ENCODE measurements around the gene NEURL1B.

NEURL1B gene

GRCh38 chr5:172697123-172698121, 56.4 kb downstream of the NEURL1B start:
- Histone ChIP-seq H4K12ac (ENCODE audit: low read depth, low read length) (peak overlapping the region; percentile 34), H3K27me3 (ENCODE audit: insufficient read depth, low read length) (no peaks in the 10 kb centered on the region), H3K9ac (ENCODE audit: low read length) (no peak overlapping the region), H2BK12ac (ENCODE audit: low read length) (no peak overlapping the region), H2AFZ (ENCODE audit: insufficient read depth, low read length, poor library complexity) (peak overlapping the region; percentile 73), H2BK5ac (ENCODE audit: low read depth, low read length, poor library complexity) (no peak overlapping the region), H2AK5ac (ENCODE audit: low read length) (no peak overlapping the region), H2BK120ac (ENCODE audit: insufficient read depth, low read length, poor library complexity) (no peak overlapping the region), H3K27ac (ENCODE audit: low read depth, low read length) (no peak overlapping the region), H3K79me2 (ENCODE audit: control insufficient read depth, insufficient read depth, low read length, poor library complexity) (peaks cover 2% of the 10 kb centered on the region), H3K4me2 (ENCODE audit: low read length) (peak overlapping the region; percentile 24), H3K4me1 (ENCODE audit: control insufficient read depth in 1 of 2, insufficient read depth in 2 of 2, low read length in 2 of 2) (peaks cover 7 to 11% of the 10 kb centered on the region in 2 experiments), H3K36me3 (ENCODE audit: control insufficient read depth in 1 of 2, insufficient read depth in 2 of 2, low read length in 2 of 2) (no peaks in the 10 kb centered on the region), H3K4me3 (ENCODE audit: low read depth, low read length) (no peak overlapping the region), H3K9me3 (ENCODE audit: insufficient read depth, low read depth, low read length) (no peaks in the 10 kb centered on the region), H3K4ac (ENCODE audit: low read depth, low read length) (peak overlapping the region; percentile 2), H4K8ac (ENCODE audit: low read depth, low read length) (no peak overlapping the region), H3K23ac (ENCODE audit: low read length) (no peak overlapping the region), H3K79me1 (ENCODE audit: low read length) (peaks cover 6% of the 10 kb centered on the region), H3K18ac (ENCODE audit: low read length) (no peak overlapping the region), H3K14ac (ENCODE audit: low read length) (peak overlapping the region; percentile 32), H4K91ac (ENCODE audit: low read depth, low read length) (no peak overlapping the region)
- WGBS (ENCODE audit: extremely low coverage, insufficient coverage, insufficient read length): no CpG with 5 or more reads among the region's 36 CpGs
- DNase-seq: peak; percentile 78 to 95

- no peaks in the 10 kb centered on the region for H3K36me3 ChIP-seq (ENCODE audit: control insufficient read depth in 1 of 2, insufficient read depth in 2 of 2, low read length in 2 of 2)
- H2AK5ac ChIP-seq (ENCODE audit: low read length): no peak overlapping the region
- H3K79me2 ChIP-seq (ENCODE audit: control insufficient read depth, insufficient read depth, low read length, poor library complexity): peaks cover 2% of the 10 kb centered on the region
- no peak overlapping the region for H4K12ac ChIP-seq (ENCODE audit: low read depth, low read length)
- H3K9ac ChIP-seq (ENCODE audit: low read length): no peak overlapping the region
- no peak overlapping the region for H3K4ac ChIP-seq (ENCODE audit: low read depth, low read length)
- no peaks in the 10 kb centered on the region for H3K9me3 ChIP-seq (ENCODE audit: insufficient read depth, low read depth, low read length)
- H2AFZ ChIP-seq (ENCODE audit: insufficient read depth, low read length, poor library complexity): no peak overlapping the region
- H2BK120ac ChIP-seq (ENCODE audit: insufficient read depth, low read length, poor library complexity): no peak overlapping the region
- no peak overlapping the region for H4K91ac ChIP-seq (ENCODE audit: low read depth, low read length)
- no peaks in the 10 kb centered on the region for H3K27me3 ChIP-seq (ENCODE audit: insufficient read depth, low read length)
- no peak overlapping the region for H3K27ac ChIP-seq (ENCODE audit: low read depth, low read length)
- no peak overlapping the region for H3K14ac ChIP-seq (ENCODE audit: low read length)
- H3K4me2 ChIP-seq (ENCODE audit: low read length): no peak overlapping the region
- H3K18ac ChIP-seq (ENCODE audit: low read length): no peak overlapping the region
- no peak overlapping the region for H2BK12ac ChIP-seq (ENCODE audit: low read length)
- H3K4me3 ChIP-seq (ENCODE audit: low read depth, low read length): no peak overlapping the region
- WGBS (ENCODE audit: extremely low coverage, insufficient coverage, insufficient read length): no CpG with 5 or more reads among the region's 6 CpGs
- H4K8ac ChIP-seq (ENCODE audit: low read depth, low read length): no peak overlapping the region
- peaks cover 0 to 6% of the 10 kb centered on the region in 2 experiments for H3K4me1 ChIP-seq (ENCODE audit: control insufficient read depth in 1 of 2, insufficient read depth in 2 of 2, low read length in 2 of 2)
- no peak overlapping the region for H3K23ac ChIP-seq (ENCODE audit: low read length)
- peaks cover 2% of the 10 kb centered on the region for H3K79me1 ChIP-seq (ENCODE audit: low read length)
- H2BK5ac ChIP-seq (ENCODE audit: low read depth, low read length, poor library complexity): no peak overlapping the region
- no peak for DNase-seq
These were observed 58.4 kb downstream of the NEURL1B start for GRCh38 chr5:172699423-172699822.

GRCh38 chr5:172699999-172700364, 58.9 kb downstream of the NEURL1B start:
- no CpG with 5 or more reads among the region's 6 CpGs for WGBS (ENCODE audit: extremely low coverage, insufficient coverage, insufficient read length)
- Histone ChIP-seq H3K18ac (ENCODE audit: low read length) (no peak overlapping the region), H3K14ac (ENCODE audit: low read length) (no peak overlapping the region), H3K9ac (ENCODE audit: low read length) (no peak overlapping the region), H3K27ac (ENCODE audit: low read depth, low read length) (no peak overlapping the region), H4K8ac (ENCODE audit: low read depth, low read length) (no peak overlapping the region), H2BK5ac (ENCODE audit: low read depth, low read length, poor library complexity) (no peak overlapping the region), H3K23ac (ENCODE audit: low read length) (no peak overlapping the region), H2AK5ac (ENCODE audit: low read length) (no peak overlapping the region), H4K12ac (ENCODE audit: low read depth, low read length) (no peak overlapping the region), H3K4me2 (ENCODE audit: low read length) (peak overlapping the region; percentile 43), H3K27me3 (ENCODE audit: insufficient read depth, low read length) (no peaks in the 10 kb centered on the region), H2BK120ac (ENCODE audit: insufficient read depth, low read length, poor library complexity) (no peak overlapping the region), H3K4me1 (ENCODE audit: control insufficient read depth in 1 of 2, insufficient read depth in 2 of 2, low read length in 2 of 2) (peaks cover 0 to 6% of the 10 kb centered on the region in 2 experiments), H3K9me3 (ENCODE audit: insufficient read depth, low read depth, low read length) (no peaks in the 10 kb centered on the region), H2AFZ (ENCODE audit: insufficient read depth, low read length, poor library complexity) (no peak overlapping the region), H3K79me1 (ENCODE audit: low read length) (peaks cover 2% of the 10 kb centered on the region), H2BK12ac (ENCODE audit: low read length) (no peak overlapping the region), H3K4me3 (ENCODE audit: low read depth, low read length) (no peak overlapping the region), H4K91ac (ENCODE audit: low read depth, low read length) (no peak overlapping the region), H3K79me2 (ENCODE audit: control insufficient read depth, insufficient read depth, low read length, poor library complexity) (peaks cover 2% of the 10 kb centered on the region), H3K4ac (ENCODE audit: low read depth, low read length) (no peak overlapping the region), H3K36me3 (ENCODE audit: control insufficient read depth in 1 of 2, insufficient read depth in 2 of 2, low read length in 2 of 2) (no peaks in the 10 kb centered on the region)
- no peak for DNase-seq

- no peak overlapping the region for H4K12ac ChIP-seq (ENCODE audit: low read depth, low read length)
- peak overlapping the region; percentile 4 for H3K4me3 ChIP-seq (ENCODE audit: low read depth, low read length)
- H4K91ac ChIP-seq (ENCODE audit: low read depth, low read length): no peak overlapping the region
- peak overlapping the region; percentile 12 for H3K14ac ChIP-seq (ENCODE audit: low read length)
- no CpG with 5 or more reads among the region's 22 CpGs for WGBS (ENCODE audit: extremely low coverage, insufficient coverage, insufficient read length)
- no peak overlapping the region for H2BK120ac ChIP-seq (ENCODE audit: insufficient read depth, low read length, poor library complexity)
- H3K4me1 ChIP-seq (ENCODE audit: control insufficient read depth in 1 of 2, insufficient read depth in 2 of 2, low read length in 2 of 2): peaks cover 0 to 6% of the 10 kb centered on the region in 2 experiments
- peaks cover 2% of the 10 kb centered on the region for H3K79me1 ChIP-seq (ENCODE audit: low read length)
- H3K9me3 ChIP-seq (ENCODE audit: insufficient read depth, low read depth, low read length): no peaks in the 10 kb centered on the region
- H3K36me3 ChIP-seq (ENCODE audit: control insufficient read depth in 1 of 2, insufficient read depth in 2 of 2, low read length in 2 of 2): no peaks in the 10 kb centered on the region
- no peak overlapping the region for H2AK5ac ChIP-seq (ENCODE audit: low read length)
- H2BK12ac ChIP-seq (ENCODE audit: low read length): no peak overlapping the region
- H2AFZ ChIP-seq (ENCODE audit: insufficient read depth, low read length, poor library complexity): peak overlapping the region; percentile 60
- peak overlapping the region; percentile 9 for H4K8ac ChIP-seq (ENCODE audit: low read depth, low read length)
- peak overlapping the region; percentile 43 for H3K4me2 ChIP-seq (ENCODE audit: low read length)
- H3K9ac ChIP-seq (ENCODE audit: low read length): no peak overlapping the region
- H3K23ac ChIP-seq (ENCODE audit: low read length): no peak overlapping the region
- H3K27ac ChIP-seq (ENCODE audit: low read depth, low read length): no peak overlapping the region
- no peaks in the 10 kb centered on the region for H3K27me3 ChIP-seq (ENCODE audit: insufficient read depth, low read length)
- H2BK5ac ChIP-seq (ENCODE audit: low read depth, low read length, poor library complexity): no peak overlapping the region
- H3K79me2 ChIP-seq (ENCODE audit: control insufficient read depth, insufficient read depth, low read length, poor library complexity): peaks cover 2% of the 10 kb centered on the region
- no peak overlapping the region for H3K18ac ChIP-seq (ENCODE audit: low read length)
- no peak for DNase-seq
- H3K4ac ChIP-seq (ENCODE audit: low read depth, low read length): no peak overlapping the region
These were observed 59.6 kb downstream of the NEURL1B start for GRCh38 chr5:172700365-172701290.
